NCI-H1105 (cell line): Measurements from ENCODE around the gene PTH2.
A peak's percentile ranks its signal among the peaks of the same experiment; 100 is the strongest.

Source experiments
- DNase-seq: peaks from one replicate; lab custom pipeline; 2025; lab: John Stamatoyannopoulos, UW

PTH2 gene

GRCh38 chr19:49409441-49410029 lies 13.7 kb downstream of the PTH2 start:
- DNase-seq: no peak

DNA sequence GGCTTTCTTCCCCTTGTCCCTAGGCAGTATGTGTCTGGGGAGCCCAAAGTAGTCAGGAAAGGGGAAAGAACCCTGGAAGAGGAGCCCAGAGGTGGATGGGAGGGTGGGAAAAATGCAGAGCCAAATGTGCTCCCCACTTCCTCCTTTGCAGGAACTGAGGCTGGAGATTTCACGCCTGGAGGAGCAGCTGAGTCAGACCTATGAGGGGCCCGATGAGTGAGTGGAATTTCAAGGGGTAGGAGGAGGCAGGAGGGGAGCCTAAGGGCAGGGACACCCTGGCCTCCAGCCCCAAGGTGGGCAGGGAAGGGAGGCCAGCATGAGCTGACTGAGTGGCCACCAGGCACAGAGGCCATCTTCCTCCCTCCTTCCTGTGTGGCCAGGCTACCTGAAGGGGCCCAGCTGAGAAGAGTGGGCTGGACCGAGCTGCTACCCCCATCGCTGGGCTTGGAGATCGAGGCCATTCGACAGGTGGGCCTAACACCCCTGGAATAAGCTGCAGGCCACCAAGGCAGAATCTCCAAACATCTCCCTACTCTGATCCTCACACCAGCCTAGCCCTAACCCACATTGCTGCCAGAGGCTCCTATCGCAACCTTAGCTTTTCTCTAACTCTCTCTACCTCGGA lies 14.3 kb downstream of the PTH2 start:
- DNase-seq: no peak

- no peak for DNase-seq
Measured at GRCh38 chr19:49407482-49408015, 15.7 kb downstream of the PTH2 start.

DNA sequence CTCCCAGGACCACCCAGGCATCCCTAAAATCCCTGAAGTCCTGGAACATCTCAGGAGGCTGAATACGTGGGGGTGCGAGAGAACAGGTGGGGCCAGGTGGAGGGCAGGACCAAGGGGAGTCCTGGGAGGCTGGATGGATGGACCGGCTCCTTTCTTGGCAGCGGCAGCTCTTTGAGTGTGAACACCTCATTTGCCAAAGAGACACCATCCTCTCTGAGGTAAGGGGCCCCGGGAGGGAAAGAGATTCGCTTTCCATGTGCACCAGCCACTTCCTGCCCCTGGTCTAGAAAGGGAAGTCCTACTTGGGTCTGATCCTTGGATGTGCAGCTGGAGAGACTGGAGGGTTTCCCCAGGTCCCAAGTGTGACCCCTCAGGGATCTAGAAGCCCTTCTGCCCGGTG lies 16.2 kb downstream of the PTH2 start:
- no peak for DNase-seq

DNA sequence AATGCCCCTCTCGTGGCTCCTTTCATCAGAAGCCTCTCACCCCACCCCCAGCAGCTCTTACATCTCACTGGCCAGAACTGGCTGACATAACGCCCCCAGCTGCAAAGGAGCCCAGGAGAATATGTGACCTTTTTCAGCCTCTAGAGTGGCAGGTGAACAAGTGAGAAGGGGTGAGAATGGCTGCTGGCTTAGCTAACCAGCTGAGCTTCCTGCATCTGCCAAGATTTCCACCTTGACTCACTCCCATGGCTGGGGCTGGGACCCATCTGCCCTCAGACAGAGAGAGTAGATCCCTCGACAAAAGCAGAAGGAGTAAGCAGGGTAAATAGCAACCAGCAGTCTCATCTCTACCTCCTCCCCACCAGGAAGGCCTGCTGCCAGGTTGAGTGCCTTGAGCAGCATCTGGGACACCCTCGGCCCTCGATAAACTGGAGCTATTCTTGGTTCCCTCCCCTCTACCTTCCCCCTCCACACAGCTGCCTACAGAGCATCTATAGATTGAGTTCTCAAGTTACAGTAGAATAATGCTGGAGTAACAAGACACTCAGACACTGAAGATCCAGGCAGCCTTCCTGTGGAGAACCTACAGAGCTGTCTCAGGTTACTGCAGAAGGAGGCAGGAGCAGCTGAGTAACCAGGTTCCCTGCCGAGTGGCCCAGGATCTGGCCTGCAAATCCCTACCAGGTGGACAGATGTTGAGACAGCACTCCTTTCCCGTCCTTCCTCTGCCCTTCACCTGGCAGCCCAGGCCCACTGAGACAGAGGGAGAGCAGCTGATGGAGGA lies 19.6 kb downstream of the PTH2 start:
- DNase-seq: peak; percentile 20

- DNase-seq: no peak
Measured at GRCh38 chr19:49400029-49400428, 23.2 kb downstream of the PTH2 start.

- no peak for DNase-seq
Measured at GRCh38 chr19:49398931-49399330, 24.3 kb downstream of the PTH2 start.

- DNase-seq: no peak
Measured at GRCh38 chr19:49398001-49398615, 25.1 kb downstream of the PTH2 start.

- no peak for DNase-seq
Measured at GRCh38 chr19:49396738-49397505, 26.3 kb downstream of the PTH2 start.

DNA sequence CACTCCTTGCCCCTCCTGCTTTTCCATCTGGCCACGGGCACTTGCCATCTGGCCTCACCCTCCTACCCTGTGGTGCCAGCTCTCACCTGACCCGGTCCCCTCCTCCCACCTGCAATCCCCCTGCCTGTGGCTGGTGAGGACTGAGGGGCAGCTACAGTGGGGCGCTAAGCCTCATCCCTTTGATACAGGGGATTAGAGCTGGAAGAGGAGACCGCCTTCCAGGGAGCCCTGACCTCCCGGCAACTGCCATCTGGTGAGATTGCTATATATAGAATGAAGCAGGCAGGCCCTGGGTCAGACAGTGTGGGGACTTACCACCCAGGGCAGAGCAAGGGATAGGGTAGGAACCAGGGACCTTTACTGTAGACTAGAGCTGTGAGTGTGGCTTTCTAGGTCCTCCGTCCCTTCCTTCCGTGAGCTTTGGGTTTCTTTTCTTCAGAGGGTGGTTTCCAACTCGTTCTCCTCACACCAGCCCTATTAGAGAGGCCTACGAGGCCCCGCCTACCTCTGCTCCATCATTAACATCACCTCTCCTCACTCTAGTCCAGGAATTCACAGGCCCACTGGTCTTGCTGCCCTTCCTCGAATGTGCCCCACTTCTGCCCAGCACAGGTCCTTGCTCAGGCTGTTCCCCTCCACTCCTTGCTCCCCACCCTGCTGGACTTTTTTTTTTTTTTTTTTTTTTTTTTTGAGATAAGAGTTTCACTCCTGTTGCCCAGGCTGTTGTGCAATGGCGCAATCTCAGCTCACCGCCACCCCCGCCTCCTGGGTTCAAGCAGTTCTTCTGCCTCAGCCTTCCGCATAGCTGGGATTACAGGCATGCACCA lies 27.4 kb downstream of the PTH2 start:
- DNase-seq: no peak

GRCh38 chr19:49393881-49394280 lies 29.4 kb downstream of the PTH2 start:
- no peak for DNase-seq

DNA sequence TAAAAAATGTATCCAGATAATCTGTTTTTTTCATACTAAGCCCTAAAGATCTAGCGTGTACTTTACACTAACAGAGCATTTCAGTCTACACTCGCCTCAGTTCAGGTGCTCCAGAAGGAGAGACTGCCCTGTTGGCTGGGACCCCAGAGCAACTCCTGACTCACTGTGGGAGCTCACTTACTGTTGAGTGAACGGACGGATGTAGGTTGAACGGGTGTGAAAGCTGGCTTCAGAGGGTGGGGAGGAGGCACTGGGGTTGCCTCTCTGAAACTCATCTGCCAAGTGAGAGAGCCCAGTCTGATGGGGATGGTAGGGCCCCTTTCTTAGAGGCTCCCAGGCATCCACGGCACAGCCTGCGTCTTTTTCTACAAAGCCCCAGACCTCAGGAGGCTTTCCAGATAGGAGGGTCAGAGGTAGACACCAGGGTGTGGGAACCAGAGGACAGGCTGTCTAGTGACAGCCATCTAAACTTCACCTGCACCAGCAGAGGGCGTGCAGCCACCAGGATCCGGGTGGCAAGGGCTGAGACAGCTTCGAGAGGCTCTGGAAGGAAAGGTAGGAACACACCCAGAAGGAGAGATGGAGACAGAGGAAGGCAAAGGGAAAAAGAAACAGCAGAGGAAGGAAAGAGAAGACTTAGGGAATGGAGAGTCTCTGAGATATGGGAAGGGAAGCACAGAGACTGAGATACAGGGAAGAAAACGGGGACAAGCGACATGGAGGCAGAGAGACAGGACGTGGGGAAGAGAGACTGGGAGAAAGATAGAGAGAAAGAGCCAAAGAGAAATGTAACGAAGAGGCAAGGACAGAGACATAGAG lies 31.5 kb downstream of the PTH2 start:
- peak; percentile 70 for DNase-seq

DNA sequence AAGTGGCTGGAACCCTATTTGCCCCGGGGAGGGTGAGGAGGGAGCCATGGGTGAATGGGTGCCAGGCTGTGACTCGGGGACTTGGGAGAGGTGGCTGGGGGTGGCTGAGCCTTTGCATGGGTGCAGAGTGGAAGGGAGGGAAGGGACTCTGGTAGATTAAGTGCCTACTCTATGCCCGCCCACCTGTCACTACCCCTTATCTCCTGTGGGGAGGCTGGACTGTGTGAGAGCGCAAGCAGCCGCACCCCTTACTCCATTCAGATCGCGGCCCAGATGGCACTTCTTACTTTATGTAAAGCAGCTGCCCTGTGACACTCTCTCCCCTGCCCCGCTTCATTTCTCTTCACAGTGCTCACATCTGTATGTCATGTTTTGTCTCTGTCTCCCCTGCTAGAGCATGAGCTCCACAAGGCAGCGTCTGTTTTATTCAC lies 32.3 kb downstream of the PTH2 start:
- no peak for DNase-seq

GRCh38 chr19:49390131-49390928 lies 32.9 kb downstream of the PTH2 start:
- no peak for DNase-seq

DNA sequence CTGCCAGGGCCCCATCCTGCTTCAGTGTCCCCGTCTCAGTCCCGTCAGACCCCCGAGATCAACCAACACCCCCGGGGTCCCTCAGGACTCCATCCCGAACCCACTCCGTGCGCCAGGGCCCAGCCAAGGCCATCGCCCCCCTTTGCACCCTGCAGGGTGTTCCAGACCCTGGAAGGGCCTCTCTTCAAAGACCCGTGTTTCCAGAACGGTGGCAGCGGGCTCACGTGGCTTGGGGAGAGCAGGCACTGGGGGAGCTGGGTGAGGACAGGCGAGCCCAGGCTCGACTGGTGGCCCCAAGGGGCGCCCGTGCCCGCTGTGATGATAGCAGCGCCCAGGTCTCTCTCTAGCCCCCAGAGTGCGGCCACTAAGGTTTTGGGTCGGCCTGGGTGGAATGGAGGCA lies 33.8 kb downstream of the PTH2 start:
- no peak for DNase-seq

- DNase-seq: no peak
Measured at GRCh38 chr19:49387936-49388372, 35.3 kb downstream of the PTH2 start, which contains the start of gene KASH5. Gene KASH5, plus strand, starts transcription at chr19:49388249. Its CDS starts 2,635 bp downstream, at chr19:49390884.

- DNase-seq: no peak
Measured at GRCh38 chr19:49383599-49383998, 39.6 kb downstream of the PTH2 start.

DNA sequence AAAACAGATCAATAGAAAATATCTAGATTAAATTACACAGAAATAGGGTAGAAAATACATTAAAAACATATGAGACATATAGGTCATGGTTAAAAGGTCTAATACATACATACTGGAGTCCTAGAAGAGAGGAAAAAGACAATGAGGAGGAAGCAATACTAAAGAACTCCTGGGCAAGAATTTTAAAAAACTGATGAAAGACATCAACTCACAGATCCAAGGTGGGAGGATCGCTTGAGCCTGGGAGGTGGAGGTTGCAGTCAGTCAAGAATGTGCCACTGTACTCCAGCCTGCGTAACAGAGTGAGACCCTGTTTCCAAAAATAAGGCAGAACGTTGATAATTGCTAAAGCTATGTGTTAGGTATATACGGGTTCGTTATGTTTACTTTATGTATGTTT lies 40.6 kb downstream of the PTH2 start:
- no peak for DNase-seq

DNA sequence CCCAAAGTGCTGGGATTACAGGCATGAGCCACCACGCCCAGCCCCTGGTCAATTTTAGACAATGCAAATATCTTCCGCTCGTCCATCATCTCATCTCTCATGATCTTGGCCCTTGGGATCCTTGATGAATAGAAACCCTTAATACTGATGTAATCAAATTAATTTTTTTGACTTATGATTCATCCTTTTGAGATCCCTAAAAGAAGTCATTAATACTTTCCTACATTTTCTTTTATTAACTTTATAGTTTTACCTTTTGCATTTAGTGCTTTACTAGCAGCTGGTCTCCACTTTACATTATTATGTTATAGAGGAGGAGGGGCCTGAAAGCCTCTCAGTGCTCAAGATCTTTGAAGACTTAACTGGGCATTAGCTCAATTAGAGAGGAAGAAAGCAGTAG lies 42.9 kb downstream of the PTH2 start:
- DNase-seq: no peak
